NOMO-1 (cell line): ENCODE data around the gene PRXL2B.

Experiments used
- DNase-seq, 2 experiments: peaks; one replicate each; lab custom pipeline; 2025; ENCODE audit not compliant: unreplicated experiment in 2 of 2; lab: John Stamatoyannopoulos, UW

PRXL2B gene

GRCh38 chr1:2632051-2632430, 45.5 kb downstream of the PRXL2B start:
- no peak for DNase-seq

GRCh38 chr1:2632561-2633361, 46.2 kb downstream of the PRXL2B start, which contains the start of gene MMEL1:
Gene MMEL1 (minus strand): TSS chr1:2633016. CDS start chr1:2629484, 3,532 bp downstream.
- DNase-seq = no peak

DNA sequence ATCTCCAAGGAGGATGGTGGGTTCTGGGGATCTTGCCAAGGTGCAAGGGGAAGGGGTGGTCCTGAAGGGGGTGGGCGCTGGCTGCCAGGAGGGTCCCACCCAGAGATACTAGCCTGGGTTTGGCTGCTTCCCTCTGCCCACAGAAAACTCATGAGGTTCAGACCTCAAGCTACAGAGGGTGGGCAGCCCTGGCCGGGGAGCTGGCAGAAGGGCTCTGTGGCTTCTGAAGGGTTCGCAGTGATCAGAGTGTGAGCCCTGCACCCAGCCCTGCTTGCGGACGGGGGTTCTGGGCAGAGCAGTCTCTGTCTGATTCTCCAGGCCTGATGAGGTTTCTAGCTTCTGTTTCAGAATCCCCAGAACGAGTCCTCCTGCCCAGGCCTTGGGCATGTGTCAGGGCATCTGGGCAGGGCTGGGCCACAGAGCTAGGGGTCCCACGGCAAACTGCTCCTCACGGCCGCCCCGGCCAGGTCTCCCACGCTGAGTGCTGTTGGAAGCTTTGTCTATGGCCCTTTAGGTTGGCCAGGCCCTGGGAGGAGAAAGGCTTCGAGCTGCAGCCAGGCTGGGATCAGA, 46.9 kb downstream of the PRXL2B start:
- no peak for DNase-seq

- DNase-seq = no peak
These were observed 47.4 kb downstream of the PRXL2B start for GRCh38 chr1:2633936-2634491.

- DNase-seq = no peak
These were observed 48.9 kb downstream of the PRXL2B start for GRCh38 chr1:2635361-2636010.

DNA sequence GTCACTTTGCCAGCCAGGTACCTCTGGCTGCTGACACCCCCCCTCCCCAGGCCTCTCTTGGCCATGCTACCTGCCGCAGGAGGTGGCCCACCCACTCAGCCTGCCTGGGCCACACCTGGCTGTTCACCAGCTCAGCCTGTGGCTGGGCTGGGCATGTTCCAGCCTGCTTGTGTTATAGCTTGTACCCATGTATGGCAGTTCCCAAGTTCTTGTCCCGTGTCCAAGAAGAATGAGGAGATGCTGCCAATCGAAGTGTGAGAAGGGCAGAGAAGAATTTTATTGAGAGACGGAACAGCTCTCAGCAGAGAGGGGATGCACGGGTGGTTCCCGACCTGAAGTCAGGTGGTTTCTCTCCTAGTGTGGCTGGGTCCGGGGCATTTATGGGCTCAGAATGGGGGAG, 50.2 kb downstream of the PRXL2B start:
- no peak for DNase-seq

GRCh38 chr1:2637442-2638145, 51.0 kb downstream of the PRXL2B start:
- no peak for DNase-seq

- no peak for DNase-seq
These were observed 52.0 kb downstream of the PRXL2B start for GRCh38 chr1:2638466-2639115.

DNA sequence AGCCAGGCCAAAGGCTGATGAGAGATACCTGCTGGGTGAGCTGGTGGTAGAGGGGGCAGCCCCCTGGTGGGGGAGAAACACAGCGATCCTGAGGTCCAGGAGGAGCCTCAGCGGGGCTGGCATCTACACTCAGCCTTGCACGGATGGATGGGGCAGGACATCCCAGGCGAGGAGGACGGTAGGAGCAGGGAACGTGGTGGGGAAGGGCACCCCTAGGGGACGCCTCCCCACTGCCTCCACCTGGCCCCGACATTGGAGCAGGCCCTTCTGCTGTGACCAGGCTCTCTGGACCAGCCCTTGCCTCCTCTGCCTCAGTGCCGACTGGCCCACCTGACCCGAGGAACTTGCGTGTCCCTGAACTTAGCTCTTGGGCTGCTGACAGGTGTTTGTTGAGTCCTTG, 52.6 kb downstream of the PRXL2B start:
- DNase-seq = no peak

DNA sequence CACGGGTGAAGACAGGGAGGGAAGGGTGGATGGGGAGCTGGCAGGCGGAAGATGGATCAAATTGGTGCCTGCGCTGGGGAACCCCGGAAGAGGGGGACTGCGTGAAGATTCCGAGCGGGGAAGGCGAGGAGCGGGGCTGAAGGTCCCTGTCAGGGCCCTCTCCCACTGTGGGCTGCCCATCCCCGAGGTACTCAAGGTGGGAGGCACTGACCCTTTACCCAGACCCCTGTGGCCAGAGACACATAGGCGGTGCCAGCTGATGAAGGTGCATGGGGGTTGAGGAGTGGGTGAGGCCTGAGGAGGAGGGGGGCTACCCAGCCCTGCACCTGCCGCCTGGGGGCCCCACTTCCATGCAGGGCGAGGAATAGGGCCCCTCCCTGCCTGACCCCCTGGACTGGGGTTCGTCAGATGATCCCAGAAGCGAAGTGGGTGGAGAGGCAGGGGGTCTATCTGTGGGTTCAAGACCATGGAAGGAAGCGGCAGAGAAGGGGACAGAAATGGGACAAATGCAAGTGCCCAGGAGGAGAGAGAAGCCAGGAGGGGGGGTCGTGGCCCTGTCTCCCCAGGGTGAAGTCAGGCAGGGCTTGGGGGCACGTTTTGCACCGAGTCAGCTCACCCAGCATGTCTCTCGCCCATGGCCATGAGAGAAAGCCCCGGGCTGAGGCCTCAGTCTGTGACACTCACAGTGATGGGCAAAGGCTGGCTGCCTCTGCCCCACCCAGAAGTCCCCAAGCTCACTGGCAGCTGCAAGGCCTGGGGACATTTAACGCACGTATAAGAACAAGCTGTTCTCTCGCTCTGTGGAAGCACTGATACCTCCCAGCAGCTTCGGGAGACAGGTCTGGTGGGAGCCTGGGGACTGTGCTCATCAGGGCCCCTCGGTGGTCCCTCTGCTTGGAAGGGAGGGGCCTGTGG, 53.3 kb downstream of the PRXL2B start:
- DNase-seq = no peak

DNA sequence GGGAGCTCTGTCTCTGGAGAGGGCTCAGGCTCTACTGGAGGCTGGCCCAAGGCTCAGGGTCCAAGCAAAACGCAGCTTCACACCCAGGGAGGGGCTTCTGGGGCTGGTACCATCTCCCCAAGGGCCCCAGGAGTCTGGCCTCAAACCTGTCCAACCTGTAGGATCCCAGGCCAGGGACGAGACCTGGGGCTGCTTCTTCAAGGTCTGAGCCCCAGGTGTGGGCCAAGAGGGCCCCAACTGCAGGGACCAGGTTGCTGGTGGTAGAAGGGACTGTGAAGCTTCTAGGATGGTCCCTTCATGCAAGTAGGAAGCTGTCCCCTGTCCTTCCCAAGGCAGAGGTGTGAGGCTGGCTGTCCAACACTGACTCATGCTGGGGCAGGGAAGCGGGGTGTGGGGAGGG, 54.0 kb downstream of the PRXL2B start:
- DNase-seq = no peak
